GM19463 (cell line): ENCODE results near the gene ZNF205.
A peak's percentile ranks its signal among the peaks of the same experiment; 100 is the strongest.

Experiments used
- ATAC-seq: cut with Tn5 transposase; IDR thresholded peaks from one replicate; pipeline ENCODE4 v1.9.1; 2021; ENCODE audit warnings: mild to moderate bottlenecking, moderate library complexity; ENCODE audit not compliant: unreplicated experiment

Gene ZNF205

DNA sequence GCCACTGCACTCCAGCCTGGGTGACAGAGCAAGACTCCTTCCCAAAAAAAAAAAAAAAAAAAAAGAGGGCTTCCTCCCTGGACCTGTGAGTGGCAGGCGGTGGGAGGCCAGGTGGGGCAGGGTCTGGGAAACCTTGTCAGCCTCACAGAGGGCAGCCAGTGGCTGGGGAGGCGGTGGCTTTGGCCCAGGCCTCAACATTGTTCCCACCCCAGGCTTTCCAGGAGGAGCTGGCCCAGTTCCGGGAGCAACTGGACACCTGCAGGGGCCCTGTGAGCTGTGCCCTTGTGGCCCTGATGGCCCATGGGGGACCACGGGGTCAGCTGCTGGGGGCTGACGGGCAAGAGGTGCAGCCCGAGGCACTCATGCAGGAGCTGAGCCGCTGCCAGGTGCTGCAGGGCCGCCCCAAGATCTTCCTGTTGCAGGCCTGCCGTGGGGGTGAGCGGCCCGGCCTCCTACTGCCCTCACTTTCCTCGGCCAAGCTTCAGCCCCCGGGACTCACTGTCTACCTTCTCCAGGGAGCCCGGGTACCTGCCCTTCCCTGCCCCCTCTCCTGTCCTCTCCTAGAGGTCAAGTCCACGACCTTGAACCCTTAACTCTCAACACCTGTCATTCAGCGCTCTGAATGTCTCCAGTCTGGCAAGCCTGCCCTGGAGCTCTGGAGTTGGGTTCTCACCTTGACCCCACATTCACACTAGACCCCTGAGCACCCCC is 34.8 kb downstream of the ZNF205 start:
- no peak for ATAC-seq

GRCh38 chr16:3147757-3148104 is 35.3 kb downstream of the ZNF205 start:
- no peak for ATAC-seq

- ATAC-seq, result no peak
Observed at GRCh38 chr16:3148256-3149192, 36.1 kb downstream of the ZNF205 start.

GRCh38 chr16:3149193-3149530 is 36.8 kb downstream of the ZNF205 start:
- ATAC-seq, result no peak

DNA sequence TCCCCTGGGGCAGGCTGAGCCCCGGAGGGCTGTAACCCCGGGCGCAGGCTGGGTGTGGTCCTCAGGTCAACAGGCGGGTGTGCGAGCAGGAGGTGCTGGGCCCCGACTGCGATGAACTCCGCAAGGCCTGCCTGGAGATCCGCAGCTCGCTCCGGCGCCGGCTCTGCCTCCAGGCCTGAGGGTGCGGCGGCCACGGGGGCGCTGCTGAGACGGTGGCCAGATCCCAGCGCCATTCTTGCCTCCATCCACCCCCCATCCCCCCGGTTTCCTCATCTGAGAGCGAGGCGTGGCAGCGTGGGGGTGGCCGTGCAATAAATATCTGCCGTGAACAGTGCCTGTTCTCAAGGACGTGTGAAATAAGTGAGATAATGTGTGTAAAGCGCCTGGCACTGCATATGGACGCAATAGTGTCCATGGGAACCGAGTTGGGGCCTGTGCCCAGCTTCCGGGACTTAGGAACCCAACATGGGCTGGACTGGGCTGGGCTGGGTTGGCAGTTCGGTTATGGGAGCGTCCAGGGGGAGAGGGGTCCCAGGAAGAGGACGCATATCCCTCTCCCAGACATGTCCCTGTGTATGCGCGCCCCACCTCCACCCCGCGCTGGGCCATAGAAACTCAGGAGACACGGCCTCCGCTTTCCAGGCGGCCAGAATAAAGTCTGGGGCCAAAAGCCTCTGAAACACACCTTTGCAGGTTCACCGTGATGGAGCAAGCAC is 37.4 kb downstream of the ZNF205 start:
- ATAC-seq, result no peak

- peak; percentile 69 for ATAC-seq
Observed at GRCh38 chr16:3150346-3151218, 38.2 kb downstream of the ZNF205 start.

- ATAC-seq, result no peak
Observed at GRCh38 chr16:3152027-3152276, 39.6 kb downstream of the ZNF205 start.

GRCh38 chr16:3152277-3152990 is 40.0 kb downstream of the ZNF205 start:
- no peak for ATAC-seq

- ATAC-seq, result no peak
Observed at GRCh38 chr16:3152991-3153368, 40.6 kb downstream of the ZNF205 start.

DNA sequence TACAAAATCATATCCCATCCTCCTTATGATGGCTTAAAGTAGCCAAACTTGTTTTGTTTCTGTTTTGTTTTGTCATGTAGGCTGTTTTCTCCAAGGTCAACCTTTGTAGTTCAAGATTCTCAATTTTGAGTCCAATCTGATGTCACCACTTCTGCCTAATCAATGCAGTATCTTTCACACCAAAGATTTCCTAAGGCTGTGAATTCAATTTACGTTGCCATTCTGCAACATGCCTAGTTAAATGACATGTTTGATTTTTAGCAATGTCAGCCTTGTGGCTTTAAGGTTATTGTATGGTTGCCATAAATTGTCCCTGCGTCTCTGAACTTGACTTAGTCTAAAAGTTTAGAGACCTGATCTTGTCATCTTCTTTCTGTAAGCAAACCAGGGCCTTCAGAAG is 42.8 kb downstream of the ZNF205 start:
- no peak for ATAC-seq

- ATAC-seq, result no peak
Observed at GRCh38 chr16:3155972-3156371, 43.6 kb downstream of the ZNF205 start.

- ATAC-seq, result no peak
Observed at GRCh38 chr16:3157229-3158025, 45.0 kb downstream of the ZNF205 start.

DNA sequence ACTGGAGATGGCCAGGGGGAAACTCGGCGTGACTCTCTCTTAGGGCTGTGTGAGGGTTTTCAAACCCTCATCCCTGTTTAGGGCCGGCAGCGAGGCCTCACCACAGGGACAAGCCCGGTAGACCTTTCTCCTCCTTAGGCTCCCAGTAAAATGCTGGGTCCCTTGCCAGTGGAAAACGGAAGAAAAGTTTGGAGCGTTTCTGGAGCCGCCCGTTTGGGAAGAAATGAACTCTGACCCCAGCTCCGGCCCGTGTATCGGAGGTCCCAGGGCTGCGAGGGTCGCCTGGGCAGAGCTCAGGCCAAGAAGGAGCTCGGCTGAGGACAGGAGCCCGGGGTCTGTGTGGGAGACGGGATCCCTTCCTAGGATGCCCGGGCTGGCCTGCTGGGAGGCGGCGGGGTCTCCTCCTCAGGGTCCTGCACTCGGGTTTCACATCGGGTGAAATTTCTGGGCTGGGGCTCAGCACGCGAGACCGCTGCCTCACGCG is 45.7 kb downstream of the ZNF205 start:
- peak; percentile 7 for ATAC-seq

- peak; percentile 58 for ATAC-seq
Observed at GRCh38 chr16:3158510-3159314, 46.3 kb downstream of the ZNF205 start.

- no peak for ATAC-seq
Observed at GRCh38 chr16:3161235-3162018, 49.0 kb downstream of the ZNF205 start.

GRCh38 chr16:3164121-3164991 is 52.0 kb downstream of the ZNF205 start:
- ATAC-seq, result no peak
